Progenitor cell of endocrine pancreas (in vitro differentiated cells): Measurements from ENCODE around the gene CDC45. TPM values are rescaled to one million over a fixed set of nuclear protein-coding genes. Genes with fewer than 3 reads are reported as not detected.

Experiments
- DNase-seq: peaks from one replicate; pipeline ENCODE4 v3.0.0; 2021; ENCODE audit warnings: low spot score; ENCODE audit not compliant: unreplicated experiment
- H3K27ac Mint-ChIP-seq: 2 replicates; pipeline ENCODE4 v1.8.0; 2021; ENCODE audit warnings: mild to moderate bottlenecking, moderate library complexity, mixed read lengths
- H3K27me3 Mint-ChIP-seq: 2 replicates; pipeline ENCODE4 v1.8.0; 2021; ENCODE audit warnings: mixed read lengths
- H3K36me3 Mint-ChIP-seq: 2 replicates; pipeline ENCODE4 v1.8.0; 2022; ENCODE audit warnings: mixed read lengths; ENCODE audit not compliant: insufficient read depth
- H3K4me1 Mint-ChIP-seq: 2 replicates; pipeline ENCODE4 v1.8.0; 2021; ENCODE audit warnings: low read depth, mixed read lengths
- H3K4me3 Mint-ChIP-seq: 2 replicates; pipeline ENCODE4 v1.8.0; 2021; ENCODE audit warnings: low read depth, mild to moderate bottlenecking, moderate library complexity, mixed read lengths
- H3K9me3 Mint-ChIP-seq: 2 replicates; pipeline ENCODE4 v1.8.0; 2021; ENCODE audit warnings: low read depth, mixed read lengths
- total RNA-seq: library from RNA; stranded (reverse); gene quantifications from 2 replicates; pipeline ENCODE4 v1.2.1, GENCODE V29; 2021
- TF ChIP-seq, protein P1 (sequence below): fragments of 200-600 bp; sonication (generic); IDR thresholded peaks from one replicate; pipeline ENCODE4 v1.5.0; 2021; ENCODE audit warnings: antibody characterized with exemption, mild to moderate bottlenecking; ENCODE audit not compliant: unreplicated experiment

CDC45 gene
- total RNA-seq, 1 donor from 2014 or later, result 18.1 TPM

DNA sequence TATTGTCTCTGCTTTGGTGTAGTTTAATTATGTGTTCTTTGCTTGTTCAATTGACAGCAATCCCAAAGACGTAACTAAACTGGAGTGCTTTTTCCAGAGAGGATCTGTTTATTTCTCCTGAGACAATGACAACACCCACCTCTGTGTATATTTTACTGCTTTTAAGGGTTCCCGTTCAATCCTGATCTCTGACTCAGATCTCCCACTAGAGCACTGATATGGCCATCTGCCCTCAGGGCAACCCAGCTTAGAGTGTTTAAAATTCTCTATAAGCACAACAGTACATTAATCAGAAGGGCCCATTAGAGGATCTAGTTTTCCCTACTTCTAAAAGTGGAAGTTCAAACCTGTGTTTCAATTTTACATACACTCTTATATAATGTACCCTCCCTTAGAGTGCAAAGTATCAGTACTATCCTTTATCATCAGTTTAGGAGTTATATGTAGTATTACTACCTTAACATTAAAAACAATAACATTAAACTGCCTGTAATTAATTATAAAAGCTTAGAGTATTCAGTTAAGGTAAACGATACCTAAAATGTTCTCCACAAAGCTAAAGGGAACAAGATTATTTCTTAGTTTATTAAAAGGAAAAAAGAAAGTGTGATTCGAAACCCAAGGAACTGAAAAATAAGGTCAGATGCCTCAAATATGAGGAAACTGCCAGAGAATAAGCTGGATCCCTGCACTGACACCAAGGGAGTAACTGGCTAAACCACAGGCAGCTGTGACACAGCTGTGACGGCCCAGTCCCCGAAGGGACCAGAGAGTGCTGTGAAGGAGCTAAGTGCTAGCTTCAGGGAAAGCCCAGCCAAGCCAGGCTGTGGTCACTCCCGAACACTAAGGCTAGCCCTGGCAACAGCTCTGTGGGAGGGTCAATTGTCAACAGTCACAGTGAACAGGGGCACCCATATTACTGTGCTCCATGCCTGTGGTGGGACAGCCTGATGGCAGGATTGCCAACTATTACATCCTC, 15.9 kb upstream of the CDC45 start:
- no peaks in the 10 kb centered on the region for H3K4me1 Mint-ChIP-seq
- H3K9me3 Mint-ChIP-seq, result no peaks in the 10 kb centered on the region
- no peak overlapping the region for H3K4me3 Mint-ChIP-seq
- peaks cover 6% of the 10 kb centered on the region for H3K36me3 Mint-ChIP-seq
- no peaks in the 10 kb centered on the region for H3K27me3 Mint-ChIP-seq
- DNase-seq, result no peak
- peak overlapping the region; percentile 25 for H3K27ac Mint-ChIP-seq
- TF ChIP-seq, protein P1, sequence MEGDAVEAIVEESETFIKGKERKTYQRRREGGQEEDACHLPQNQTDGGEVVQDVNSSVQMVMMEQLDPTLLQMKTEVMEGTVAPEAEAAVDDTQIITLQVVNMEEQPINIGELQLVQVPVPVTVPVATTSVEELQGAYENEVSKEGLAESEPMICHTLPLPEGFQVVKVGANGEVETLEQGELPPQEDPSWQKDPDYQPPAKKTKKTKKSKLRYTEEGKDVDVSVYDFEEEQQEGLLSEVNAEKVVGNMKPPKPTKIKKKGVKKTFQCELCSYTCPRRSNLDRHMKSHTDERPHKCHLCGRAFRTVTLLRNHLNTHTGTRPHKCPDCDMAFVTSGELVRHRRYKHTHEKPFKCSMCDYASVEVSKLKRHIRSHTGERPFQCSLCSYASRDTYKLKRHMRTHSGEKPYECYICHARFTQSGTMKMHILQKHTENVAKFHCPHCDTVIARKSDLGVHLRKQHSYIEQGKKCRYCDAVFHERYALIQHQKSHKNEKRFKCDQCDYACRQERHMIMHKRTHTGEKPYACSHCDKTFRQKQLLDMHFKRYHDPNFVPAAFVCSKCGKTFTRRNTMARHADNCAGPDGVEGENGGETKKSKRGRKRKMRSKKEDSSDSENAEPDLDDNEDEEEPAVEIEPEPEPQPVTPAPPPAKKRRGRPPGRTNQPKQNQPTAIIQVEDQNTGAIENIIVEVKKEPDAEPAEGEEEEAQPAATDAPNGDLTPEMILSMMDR, result no peak

DNA sequence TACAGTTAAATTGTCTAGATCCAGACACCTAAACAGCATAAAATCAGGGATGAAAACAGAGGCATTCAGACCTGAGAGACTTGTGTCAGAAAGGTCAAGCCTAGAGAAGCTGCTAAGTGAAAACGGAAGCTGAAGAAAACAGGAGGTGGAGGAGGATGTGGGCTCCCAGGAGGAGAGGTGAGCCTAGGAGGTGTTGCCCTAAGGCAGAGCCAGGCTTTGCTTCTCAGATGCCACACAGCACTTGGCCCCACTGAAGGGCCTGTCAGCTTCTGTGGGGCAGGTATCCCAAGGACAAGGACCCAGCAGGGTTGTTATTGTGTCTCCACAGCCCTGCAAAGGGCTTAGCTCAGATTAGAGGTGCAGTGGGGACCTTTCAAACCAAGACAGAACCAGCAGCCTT, 15.2 kb upstream of the CDC45 start:
- Mint-ChIP-seq H3K4me1 (no peaks in the 10 kb centered on the region), H3K9me3 (no peaks in the 10 kb centered on the region), H3K36me3 (peaks cover 6% of the 10 kb centered on the region), H3K4me3 (no peak overlapping the region), H3K27me3 (no peaks in the 10 kb centered on the region), H3K27ac (no peak overlapping the region)
- TF ChIP-seq, protein P1, result no peak
- no peak for DNase-seq

DNA sequence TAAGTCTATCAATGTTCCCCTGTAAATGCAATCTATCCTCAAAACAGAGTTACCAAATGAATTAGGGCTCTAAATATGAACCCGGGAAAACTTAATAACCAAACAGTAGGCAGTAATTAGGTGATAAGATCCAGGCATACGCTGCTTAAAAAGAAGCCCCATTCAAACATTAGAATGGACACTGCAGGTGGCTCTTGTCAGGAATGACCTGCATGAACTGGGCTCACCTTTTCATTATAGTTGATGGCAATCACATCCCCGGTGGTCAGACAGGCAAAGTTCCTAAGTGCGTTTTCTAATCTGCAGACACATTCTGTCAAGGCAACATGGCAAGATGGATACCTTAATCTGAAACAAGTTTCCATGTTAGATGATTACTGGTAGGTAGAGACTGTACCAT, 14.7 kb upstream of the CDC45 start:
- Mint-ChIP-seq H3K27me3 (no peaks in the 10 kb centered on the region), H3K4me1 (no peaks in the 10 kb centered on the region), H3K36me3 (peaks cover 8% of the 10 kb centered on the region), H3K9me3 (no peaks in the 10 kb centered on the region), H3K4me3 (no peak overlapping the region), H3K27ac (no peak overlapping the region)
- no peak for DNase-seq
- TF ChIP-seq, protein P1, result no peak

DNA sequence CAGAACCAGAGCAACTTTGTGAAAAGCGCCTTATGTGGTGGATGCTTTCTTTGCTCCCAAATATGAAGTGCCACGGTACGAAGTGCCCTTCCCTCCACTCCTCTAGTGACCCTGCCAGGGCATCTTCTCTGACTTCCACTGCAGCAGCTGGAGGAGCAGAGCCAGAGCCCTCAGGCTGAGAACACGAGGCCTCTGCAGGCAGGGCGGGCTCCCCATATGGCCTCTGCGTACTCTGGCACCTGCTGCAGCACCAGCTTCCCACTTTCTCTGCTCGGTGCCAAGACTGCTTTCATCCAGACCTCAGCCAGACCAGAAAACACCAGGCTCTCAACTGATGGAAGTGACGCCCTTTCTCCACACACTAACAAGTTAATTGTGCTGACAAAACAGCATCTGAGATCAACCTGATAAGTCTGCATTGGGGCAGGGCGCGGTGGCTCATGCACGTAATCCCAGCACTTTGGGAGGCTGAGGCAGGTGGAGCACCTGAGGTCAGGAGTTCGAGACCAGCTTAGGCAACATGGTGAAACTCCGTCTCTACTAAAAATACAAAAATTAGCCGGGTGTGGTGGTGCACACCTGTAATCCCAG, 13.5 kb upstream of the CDC45 start:
- H3K27me3 Mint-ChIP-seq, result no peaks in the 10 kb centered on the region
- TF ChIP-seq, protein P1, result no peak
- DNase-seq, result no peak
- H3K4me3 Mint-ChIP-seq, result no peak overlapping the region
- peaks cover 12% of the 10 kb centered on the region for H3K36me3 Mint-ChIP-seq
- no peaks in the 10 kb centered on the region for H3K9me3 Mint-ChIP-seq
- H3K27ac Mint-ChIP-seq, result no peak overlapping the region
- no peaks in the 10 kb centered on the region for H3K4me1 Mint-ChIP-seq

DNA sequence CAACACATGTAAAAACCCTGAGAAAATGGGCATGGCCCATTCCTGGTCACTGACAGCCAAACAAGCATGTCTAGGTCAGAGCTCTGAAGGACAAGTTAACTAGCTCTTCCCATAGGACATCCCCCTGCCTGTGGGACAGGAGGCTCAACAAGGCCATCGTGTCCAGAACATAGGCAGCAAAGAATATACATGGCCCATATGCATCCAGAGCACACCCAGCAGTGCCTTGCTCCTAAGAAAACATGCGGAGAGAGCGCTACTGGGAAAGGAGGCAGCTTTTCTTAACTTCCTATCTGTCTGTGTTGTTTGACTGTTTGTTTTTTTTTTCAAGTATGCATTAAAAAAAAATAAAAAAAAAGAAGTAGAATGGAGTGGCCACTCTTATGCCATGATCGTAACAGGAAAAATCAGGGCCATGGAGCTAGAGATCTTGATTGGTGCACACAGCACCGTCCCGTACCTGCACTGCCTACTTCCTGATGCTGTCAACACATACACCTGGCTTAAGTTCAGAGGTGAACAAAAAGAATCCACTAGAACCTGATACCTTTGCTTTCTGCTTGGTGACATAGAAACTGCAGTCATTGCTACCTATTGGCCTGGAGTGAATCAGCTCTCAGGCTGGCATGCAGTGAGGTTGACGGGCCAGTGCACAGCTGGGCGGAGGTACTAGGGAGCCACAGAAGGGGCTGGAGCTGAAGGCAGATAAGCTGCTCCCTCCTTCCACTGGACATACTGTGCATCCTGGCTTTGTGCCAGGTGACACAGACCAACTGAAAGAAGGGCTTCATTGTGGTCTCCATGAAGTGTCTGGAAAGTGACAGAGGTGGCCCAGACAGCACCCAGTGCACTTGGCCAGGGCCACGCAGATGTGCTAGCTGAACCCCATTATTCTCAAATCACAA, 12.6 kb upstream of the CDC45 start:
- Mint-ChIP-seq H3K27ac (no peak overlapping the region), H3K4me3 (no peak overlapping the region), H3K36me3 (peaks cover 12% of the 10 kb centered on the region), H3K9me3 (no peaks in the 10 kb centered on the region), H3K4me1 (no peaks in the 10 kb centered on the region), H3K27me3 (no peaks in the 10 kb centered on the region)
- TF ChIP-seq, protein P1, result no peak
- no peak for DNase-seq
